OCI-LY7 (cell line): ENCODE results near the gene NQO2. TPM values are rescaled to one million over a fixed set of nuclear protein-coding genes. Genes with fewer than 3 reads are reported as not detected.

ENCODE experiments used
- BruUV-seq: library from RNA; stranded (reverse); fragments of 400-500 nt; replicated peaks from 2 replicates; lab custom pipeline; 2021; lab: Mats Ljungman, UMichigan
- CTCF ChIA-PET: fragments of 300-600 bp; sonication (Branson Sonifier 250); formaldehyde crosslinking; loops from one replicate; lab custom pipeline; 2022; ENCODE audit warnings: antibody characterized with exemption; ENCODE audit not compliant: unreplicated experiment; lab: Charles Lee
- POLR2A ChIA-PET: fragments of 300-600 bp; sonication (Branson Sonifier 250); formaldehyde crosslinking; loops from one replicate; lab custom pipeline; 2022; ENCODE audit warnings: antibody characterized with exemption; lab: Charles Lee
- DNase-seq: peaks from one replicate; pipeline ENCODE4 v3.0.0-alpha.2; 2015; ENCODE audit warnings: low spot score
- H2AFZ ChIP-seq: fragments of 200-600 bp; sonication (generic), shearing (Covaris generic); 2 replicates; pipeline ENCODE4 v1.6.1; 2014; ENCODE audit warnings: mild to moderate bottlenecking, antibody characterized with exemption, low read length, moderate library complexity
- H3K27ac ChIP-seq: fragments of 200-600 bp; sonication (generic); 2 replicates; pipeline ENCODE4 v1.5.1; 2014; ENCODE audit warnings: mixed run types, low read depth, mild to moderate bottlenecking, moderate library complexity, low read length, inconsistent platforms; ENCODE audit not compliant: poor library complexity, severe bottlenecking
- H3K36me3 ChIP-seq: fragments of 200-600 bp; sonication (generic); 2 replicates; pipeline ENCODE4 v1.6.1; 2014; ENCODE audit warnings: mild to moderate bottlenecking, antibody characterized with exemption, low read length, moderate library complexity, mixed read lengths; ENCODE audit not compliant: insufficient read depth
- H3K4me1 ChIP-seq: fragments of 200-600 bp; sonication (generic); 2 replicates; pipeline ENCODE4 v1.5.1; 2014; ENCODE audit warnings: mild to moderate bottlenecking, low read length; ENCODE audit not compliant: insufficient read depth, poor library complexity, severe bottlenecking
- H3K4me2 ChIP-seq: fragments of 200-600 bp; sonication (generic); 2 replicates; pipeline ENCODE4 v1.6.1; 2014; ENCODE audit warnings: mild to moderate bottlenecking, low read length
- H3K4me3 ChIP-seq: fragments of 200-600 bp; sonication (generic); 2 replicates; pipeline ENCODE4 v1.5.1; 2014; ENCODE audit warnings: mild to moderate bottlenecking, low read depth, low read length; ENCODE audit not compliant: poor library complexity, severe bottlenecking
- H3K79me2 ChIP-seq: fragments of 200-600 bp; sonication (generic); 2 replicates; pipeline ENCODE4 v1.6.1; 2016; ENCODE audit warnings: low read depth, mild to moderate bottlenecking, low read length, moderate library complexity, mixed read lengths; ENCODE audit not compliant: insufficient read depth
- H3K9me2 ChIP-seq: fragments of 200-600 bp; sonication (generic); 2 replicates; pipeline ENCODE4 v1.6.1; 2016; ENCODE audit warnings: mild to moderate bottlenecking, low read length, mixed read lengths; ENCODE audit not compliant: insufficient read depth
- H3K9me3 ChIP-seq: fragments of 200-600 bp; sonication (generic); 2 replicates; pipeline ENCODE4 v1.6.1; 2014; ENCODE audit warnings: mild to moderate bottlenecking, mixed run types, low read length, mixed read lengths
- H4K20me1 ChIP-seq: fragments of 200-600 bp; sonication (generic); 2 replicates; pipeline ENCODE4 v1.6.1; 2014; ENCODE audit warnings: mild to moderate bottlenecking, antibody characterized with exemption, low read length, moderate library complexity, mixed read lengths; ENCODE audit not compliant: insufficient read depth
- EZH2phosphoT487 ChIP-seq: fragments of 200-600 bp; sonication (generic); IDR thresholded peaks from 2 replicates; pipeline ENCODE4 v1.6.1; 2018; ENCODE audit warnings: low read depth, borderline replicate concordance, mild to moderate bottlenecking, mixed run types, antibody characterized with exemption, low read length, moderate library complexity, mixed read lengths
- intact Hi-C: fragments of 100-400 bp; cut with micrococcal nuclease; formaldehyde crosslinking; loops from one replicate; pipeline ENCODE4 v1.10.0; 2022; ENCODE audit not compliant: unreplicated experiment
- total RNA-seq, 2 experiments: library from RNA; depleted of rRNA in 1 of 2; stranded (reverse); fragments of >200 nt in 1 of 2; shearing (Covaris generic) in 1 of 2; gene quantifications; 2 replicates each; pipeline ENCODE4 v1.2.3, GENCODE V29; 2014 to 2022
- TF ChIP-seq, protein P1 (sequence below): fragments of 200-600 bp; sonication (generic); conservative IDR thresholded peaks from 2 replicates; pipeline ENCODE4 v1.5.1; 2014; ENCODE audit warnings: mild to moderate bottlenecking, antibody characterized with exemption, low read length, moderate library complexity, mixed read lengths

NQO2 gene
- total RNA-seq, 2 experiments from 2014 or later = 8.4 to 9.9 TPM

DNA sequence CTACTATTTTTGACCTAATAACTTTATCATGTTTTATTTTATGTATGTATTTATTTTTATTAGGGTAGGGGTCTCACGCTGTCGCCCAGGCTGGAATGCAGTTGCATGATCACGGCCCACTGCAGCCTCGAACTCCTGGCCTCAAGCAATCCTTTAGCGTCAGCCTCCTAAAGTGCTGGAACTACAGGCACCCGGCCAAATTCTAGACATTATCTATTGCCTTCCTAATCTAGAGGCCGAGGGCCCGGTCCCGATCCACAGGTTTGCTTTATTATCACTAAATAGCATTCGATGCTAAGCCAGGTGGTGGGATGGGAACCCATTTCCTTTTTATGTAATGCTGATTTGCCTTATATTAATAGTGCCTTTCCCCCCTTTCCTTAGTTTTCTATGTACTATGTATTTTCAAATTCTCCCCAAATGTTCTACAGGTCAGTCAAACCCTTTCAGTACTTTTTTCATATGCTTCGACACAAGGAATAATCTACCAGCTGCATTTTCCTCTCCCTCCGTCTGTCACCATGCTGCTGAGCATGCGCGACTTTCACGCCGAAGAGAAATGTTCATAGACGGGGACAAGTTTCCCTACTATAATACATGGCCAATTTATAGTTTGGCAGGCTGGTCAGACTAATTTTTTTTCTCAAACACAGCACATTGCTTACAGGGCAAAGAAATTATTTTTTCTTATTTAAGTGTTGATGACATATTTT is 34.7 kb upstream of the NQO2 start:
- intact Hi-C loops = no loop called here
- H2AFZ ChIP-seq = no peak overlapping the region

DNA sequence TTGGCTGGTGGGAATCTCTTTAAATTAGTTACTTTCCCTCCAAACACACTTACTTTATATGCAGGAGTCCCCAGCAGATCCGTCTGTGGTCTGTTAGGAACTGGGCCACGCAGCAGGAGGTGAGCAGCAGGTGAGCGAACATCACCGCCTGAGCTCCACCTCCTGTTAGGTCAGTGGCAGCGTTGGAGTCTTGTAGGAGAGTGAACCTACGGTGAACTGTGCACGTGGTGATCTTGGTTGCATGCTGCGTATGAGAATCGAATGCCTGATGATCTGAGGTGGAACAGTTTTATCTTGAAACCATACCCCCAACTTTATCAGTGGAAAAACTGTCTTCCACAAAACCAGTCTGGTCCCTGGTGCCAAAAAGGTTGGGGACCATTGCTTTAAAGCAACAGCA is 33.3 kb upstream of the NQO2 start:
- ChIA-PET POLR2A (interaction anchor here (1.0 kb wide), 1 partner anchor 14 kb away, joined by 3 read pairs; no protein-coding TSS in a partner anchor), CTCF (interaction anchor here (1.2 kb wide), 1 partner anchor 14 kb away, joined by 6 read pairs; no protein-coding TSS in a partner anchor)
- Histone ChIP-seq H3K4me3 (no peak overlapping the region), H3K4me2 (no peak overlapping the region), H3K36me3 (no peaks in the 10 kb centered on the region), H3K27ac (no peak overlapping the region), H3K4me1 (peaks cover under 1% of the 10 kb centered on the region), H3K9me3 (no peaks in the 10 kb centered on the region), H3K79me2 (no peaks in the 10 kb centered on the region), H4K20me1 (no peaks in the 10 kb centered on the region), H2AFZ (no peak overlapping the region), H3K9me2 (no peaks in the 10 kb centered on the region)
- no TSS peak for BruUV-seq
- TF ChIP-seq, protein P1, sequence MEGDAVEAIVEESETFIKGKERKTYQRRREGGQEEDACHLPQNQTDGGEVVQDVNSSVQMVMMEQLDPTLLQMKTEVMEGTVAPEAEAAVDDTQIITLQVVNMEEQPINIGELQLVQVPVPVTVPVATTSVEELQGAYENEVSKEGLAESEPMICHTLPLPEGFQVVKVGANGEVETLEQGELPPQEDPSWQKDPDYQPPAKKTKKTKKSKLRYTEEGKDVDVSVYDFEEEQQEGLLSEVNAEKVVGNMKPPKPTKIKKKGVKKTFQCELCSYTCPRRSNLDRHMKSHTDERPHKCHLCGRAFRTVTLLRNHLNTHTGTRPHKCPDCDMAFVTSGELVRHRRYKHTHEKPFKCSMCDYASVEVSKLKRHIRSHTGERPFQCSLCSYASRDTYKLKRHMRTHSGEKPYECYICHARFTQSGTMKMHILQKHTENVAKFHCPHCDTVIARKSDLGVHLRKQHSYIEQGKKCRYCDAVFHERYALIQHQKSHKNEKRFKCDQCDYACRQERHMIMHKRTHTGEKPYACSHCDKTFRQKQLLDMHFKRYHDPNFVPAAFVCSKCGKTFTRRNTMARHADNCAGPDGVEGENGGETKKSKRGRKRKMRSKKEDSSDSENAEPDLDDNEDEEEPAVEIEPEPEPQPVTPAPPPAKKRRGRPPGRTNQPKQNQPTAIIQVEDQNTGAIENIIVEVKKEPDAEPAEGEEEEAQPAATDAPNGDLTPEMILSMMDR = no peak
- TF ChIP-seq EZH2phosphoT487 = no peak
- no peak for DNase-seq
- intact Hi-C loops = no loop called here

More for the DNA sequence above, 34.7 kb upstream of the NQO2 start:
- H3K4me3 ChIP-seq = no peak overlapping the region
- CTCF ChIA-PET = no interaction called here
- H4K20me1 ChIP-seq = no peaks in the 10 kb centered on the region
- no peaks in the 10 kb centered on the region for H3K4me1 ChIP-seq
- H3K9me2 ChIP-seq = no peaks in the 10 kb centered on the region
- no peaks in the 10 kb centered on the region for H3K9me3 ChIP-seq
- BruUV-seq = no TSS peak
- DNase-seq = no peak
- POLR2A ChIA-PET = no interaction called here
- H3K27ac ChIP-seq = no peak overlapping the region
- TF ChIP-seq EZH2phosphoT487 = no peak
- TF ChIP-seq, protein P1 = no peak
- H3K79me2 ChIP-seq = no peaks in the 10 kb centered on the region
- H3K4me2 ChIP-seq = no peak overlapping the region
- no peaks in the 10 kb centered on the region for H3K36me3 ChIP-seq

DNA sequence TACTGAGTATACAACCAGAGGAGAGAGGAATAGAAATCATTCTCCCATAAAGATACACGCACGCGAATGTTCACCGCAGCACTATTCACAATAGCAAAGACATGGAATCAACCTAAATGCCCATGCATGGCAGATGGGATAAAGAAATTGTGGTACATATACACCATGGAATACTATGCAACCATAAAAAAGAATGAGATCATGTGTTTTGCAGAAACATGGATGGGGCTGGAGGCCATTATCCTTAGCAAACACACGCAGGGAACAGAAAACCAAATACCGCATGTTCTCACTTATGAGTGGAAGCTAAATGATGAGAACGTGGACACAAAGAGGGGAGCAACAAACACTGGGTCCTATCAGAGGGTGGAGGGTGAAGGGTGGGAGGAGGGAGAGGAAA is 31.8 kb upstream of the NQO2 start:
- peaks cover 6% of the 10 kb centered on the region for H3K4me1 ChIP-seq
- H4K20me1 ChIP-seq = no peaks in the 10 kb centered on the region
- POLR2A ChIA-PET = no interaction called here

More for the DNA sequence above, 31.8 kb upstream of the NQO2 start:
- TF ChIP-seq EZH2phosphoT487 = no peak
- TF ChIP-seq, protein P1 = no peak
- no TSS peak for BruUV-seq
- Histone ChIP-seq H2AFZ (no peak overlapping the region), H3K36me3 (no peaks in the 10 kb centered on the region), H3K4me2 (no peak overlapping the region), H3K9me2 (no peaks in the 10 kb centered on the region), H3K4me3 (no peak overlapping the region), H3K9me3 (no peaks in the 10 kb centered on the region; the same call in 1 of the 2 replicates), H3K79me2 (no peaks in the 10 kb centered on the region), H3K27ac (no peak overlapping the region)
- intact Hi-C loops = no loop called here
- DNase-seq = no peak
- CTCF ChIA-PET = no interaction called here
